SK-N-SH (cell line): ENCODE measurements around the gene ACO1. TPM values are rescaled to one million over a fixed set of nuclear protein-coding genes. Genes with fewer than 3 reads are reported as not detected.

Source experiments
- CTCF ChIA-PET: fragments of 300-600, 350-600 bp; formaldehyde crosslinking; extraction: SDS; loops from one replicate; lab custom pipeline; 2021; lab: Yijun Ruan, JAX
- POLR2A ChIA-PET: fragments of 350-600 bp; sonication (Branson Sonifier 250); formaldehyde crosslinking; extraction: SDS; loops from one replicate; lab custom pipeline; 2020; ENCODE audit warnings: antibody characterized with exemption, inconsistent platforms; lab: Yijun Ruan, JAX
- DNase-seq: peaks from one replicate; pipeline ENCODE4 v3.0.0; 2012
- H2AFZ ChIP-seq: fragments of 200-600 bp; sonication (generic); 2 replicates; pipeline ENCODE4 v1.8.1; 2016; ENCODE audit warnings: antibody characterized with exemption, mild to moderate bottlenecking, low read depth
- H3F3A ChIP-seq: fragments of 200-600 bp; sonication (generic); replicated peaks from 2 replicates; pipeline ENCODE3; 2016; ENCODE audit warnings: antibody characterized with exemption, mild to moderate bottlenecking; ENCODE audit not compliant: insufficient read depth
- H3K27ac ChIP-seq, 2 experiments: fragments of 200-500 bp in 1 of 2; fragments of 200-600 bp in 1 of 2; sonication (Bioruptor generic) in 1 of 2; sonication (generic), shearing (Covaris generic) in 1 of 2; 2 replicates each; pipeline versions ENCODE4 v1.5.1 to v1.6.1; 2014 to 2016; ENCODE audit warnings: low read depth in 2 of 2, inconsistent platforms in 1 of 2, low read length in 1 of 2, mild to moderate bottlenecking in 1 of 2, mixed read lengths in 1 of 2
- H3K27me3 ChIP-seq: fragments of 200-600 bp; sonication (generic), shearing (Covaris generic); 2 replicates; pipeline ENCODE4 v1.6.1; 2016; ENCODE audit warnings: mixed run types; ENCODE audit not compliant: insufficient read depth
- H3K36me3 ChIP-seq, 2 experiments: fragments of 200-500 bp in 1 of 2; fragments of 200-600 bp in 1 of 2; sonication (Bioruptor generic) in 1 of 2; sonication (generic) in 1 of 2; replicated peaks in 1 of 2; 2 replicates each; pipeline versions ENCODE3 to v1.5.1; 2014 to 2016; ENCODE audit warnings: low read length in 1 of 2, mild to moderate bottlenecking in 1 of 2; ENCODE audit not compliant: insufficient read depth in 2 of 2, control insufficient read depth in 1 of 2
- H3K4me1 ChIP-seq, 2 experiments: fragments of 200-500 bp in 1 of 2; fragments of 200-600 bp in 1 of 2; sonication (Bioruptor generic) in 1 of 2; sonication (generic), shearing (Covaris generic) in 1 of 2; 2 replicates each; pipeline versions ENCODE4 v1.5.1 to v1.6.1; 2014 to 2016; ENCODE audit warnings: low read depth in 1 of 2, low read length in 1 of 2, mixed run types in 1 of 2; ENCODE audit not compliant: insufficient read depth in 2 of 2, control insufficient read depth in 1 of 2
- H3K4me2 ChIP-seq: fragments of 200-600 bp; sonication (generic), shearing (Covaris generic); 2 replicates; pipeline ENCODE4 v1.6.1; 2017; ENCODE audit warnings: mixed run types
- H3K4me3 ChIP-seq, 2 experiments: fragments of 200-500 bp in 1 of 2; fragments of 200-600 bp in 1 of 2; sonication (Bioruptor generic) in 1 of 2; sonication (generic), shearing (Covaris generic) in 1 of 2; 2 replicates each; pipeline versions ENCODE4 v1.5.1 to v1.8.1; 2014 to 2016; ENCODE audit warnings: low read depth in 2 of 2, inconsistent platforms in 1 of 2, low read length in 1 of 2, mild to moderate bottlenecking in 1 of 2, mixed read lengths in 1 of 2, moderate library complexity in 1 of 2
- H3K79me2 ChIP-seq: fragments of 200-600 bp; sonication (generic); 2 replicates; pipeline ENCODE4 v1.8.1; 2017; ENCODE audit warnings: mild to moderate bottlenecking; ENCODE audit not compliant: insufficient read depth
- H3K9ac ChIP-seq: fragments of 200-600 bp; sonication (generic); 2 replicates; pipeline ENCODE4 v1.6.1; 2017; ENCODE audit warnings: mixed run types
- H3K9me2 ChIP-seq: fragments of 200-600 bp; sonication (generic); 2 replicates; pipeline ENCODE4 v1.6.1; 2017; ENCODE audit warnings: mixed run types
- H3K9me3 ChIP-seq: fragments of 200-600 bp; sonication (generic); 2 replicates; pipeline ENCODE4 v1.6.1; 2017; ENCODE audit warnings: mixed run types, mild to moderate bottlenecking, moderate library complexity
- H4K20me1 ChIP-seq: fragments of 200-600 bp; sonication (generic); 2 replicates; pipeline ENCODE4 v1.6.1; 2017; ENCODE audit warnings: mild to moderate bottlenecking, mixed run types; ENCODE audit not compliant: insufficient read depth
- CHD2 ChIP-seq: fragments of 150-350 bp; IDR thresholded peaks from 2 replicates; pipeline ENCODE4 v1.6.1; 2018; ENCODE audit warnings: low read length; ENCODE audit not compliant: partially characterized antibody
- ELF1 ChIP-seq: IDR thresholded peaks from 2 replicates; pipeline ENCODE4 v1.4.0; 2012
- FOSL2 ChIP-seq: IDR thresholded peaks from 2 replicates; pipeline ENCODE4 v1.4.0; 2012; ENCODE audit warnings: low read depth, mild to moderate bottlenecking, moderate library complexity, borderline replicate concordance
- FOXJ3 ChIP-seq: sonication (generic); formaldehyde crosslinking; IDR thresholded peaks from 2 replicates; pipeline ENCODE4 v1.5.1; 2020; ENCODE audit warnings: mild to moderate bottlenecking, missing genetic modification reagents
- MEF2A ChIP-seq: IDR thresholded peaks from 2 replicates; pipeline ENCODE4 v1.4.0; 2012; ENCODE audit warnings: low read depth, borderline replicate concordance
- MXI1 ChIP-seq: IDR thresholded peaks from 2 replicates; pipeline ENCODE4 v1.6.1; 2012; ENCODE audit warnings: mild to moderate bottlenecking, low read depth, low read length, improper control_type of control experiment
- NRF1 ChIP-seq: IDR thresholded peaks from 2 replicates; pipeline ENCODE4 v1.6.1; 2012; ENCODE audit warnings: low read depth, mild to moderate bottlenecking, low read length
- RAD21 ChIP-seq: IDR thresholded peaks from 2 replicates; pipeline ENCODE4 v1.6.1; 2012; ENCODE audit warnings: mild to moderate bottlenecking, low read length
- RCOR1 ChIP-seq: fragments of 150-350 bp; IDR thresholded peaks from 2 replicates; pipeline ENCODE4 v1.6.1; 2017; ENCODE audit warnings: antibody characterized with exemption, low read length
- RFX5 ChIP-seq: IDR thresholded peaks from 2 replicates; pipeline ENCODE4 v1.6.1; 2012; ENCODE audit warnings: mild to moderate bottlenecking, improper control_type of control experiment, low read length
- RXRA ChIP-seq: IDR thresholded peaks from 2 replicates; pipeline ENCODE4 v1.4.0; 2012; ENCODE audit warnings: low read depth, mild to moderate bottlenecking, borderline replicate concordance
- SIN3A ChIP-seq: IDR thresholded peaks from 2 replicates; pipeline ENCODE4 v1.6.1; 2012; ENCODE audit warnings: low read depth, mild to moderate bottlenecking, low read length, moderate library complexity, borderline replicate concordance
- TCF12 ChIP-seq: IDR thresholded peaks from 2 replicates; pipeline ENCODE4 v1.4.0; 2012
- WGBS: methylation state at CpG from one replicate; pipeline ENCODE4 v1.1.6; 2017; ENCODE audit warnings: low lambda C conversion rate; 5-methylcytosine and 5-hydroxymethylcytosine counted together
- polyA plus RNA-seq, 3 experiments: library from polyadenylated mRNA; depleted of rRNA; stranded (reverse); fragments of >200 nt; gene quantifications; 2 replicates each; pipeline ENCODE4 v1.2.3, GENCODE V29; 2012
- TF ChIP-seq, protein P1 (sequence below): IDR thresholded peaks from 2 replicates; pipeline ENCODE4 v1.4.0; 2012; ENCODE audit warnings: low read depth, borderline replicate concordance
- TF ChIP-seq, protein P2 (sequence below): IDR thresholded peaks from 2 replicates; pipeline ENCODE4 v1.4.0; 2012; ENCODE audit warnings: low read depth
- TF ChIP-seq, protein P3 (sequence below): fragments of 200-600 bp; sonication (generic); IDR thresholded peaks from 2 replicates; pipeline ENCODE4 v1.6.1; 2017; ENCODE audit warnings: antibody characterized with exemption, mild to moderate bottlenecking, moderate library complexity

ACO1 gene
- polyA plus RNA-seq, 1 of the 3 experiments (the other 2 are of a cell fraction), result 25.4 TPM

DNA sequence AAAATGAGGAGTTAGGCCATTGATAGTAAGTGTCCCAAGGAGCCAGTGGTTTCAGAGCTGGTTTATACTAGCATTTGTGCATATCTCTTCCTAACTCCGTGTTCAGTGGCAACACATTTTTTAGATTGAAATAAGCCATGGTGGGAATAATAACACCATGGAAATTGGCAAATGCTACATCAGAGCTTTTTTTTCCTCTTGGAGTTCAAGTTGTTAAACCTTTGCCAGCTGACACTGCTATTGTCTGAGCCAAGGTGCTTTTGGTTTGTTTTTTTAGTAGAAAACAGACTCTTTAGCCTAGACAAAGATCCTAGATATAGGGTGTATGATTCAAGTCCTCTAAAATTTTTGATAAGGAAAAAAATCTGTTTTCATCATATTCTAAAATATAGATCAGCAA lies 2.8 kb downstream of the ACO1 start:
- CTCF ChIA-PET, result interaction anchor here (0.7 to 6.7 kb wide), 3 partner anchors 8 to 193 kb away, joined by 3 to 88 read pairs (median 3); no protein-coding TSS in a partner anchor
- Histone ChIP-seq H3K9me2 (no peaks in the 10 kb centered on the region), H3K9ac (no peak overlapping the region), H3K4me3 (no peak overlapping the region), H3K79me2 (peaks cover 38% of the 10 kb centered on the region), H3K4me2 (no peak overlapping the region), H3F3A (no peaks in the 10 kb centered on the region), H3K36me3 (no peaks in the 10 kb centered on the region), H4K20me1 (no peaks in the 10 kb centered on the region), H3K27ac (no peak overlapping the region), H2AFZ (no peak overlapping the region), H3K9me3 (no peaks in the 10 kb centered on the region), H3K4me1 (peaks cover 0 to 10% of the 10 kb centered on the region in 2 experiments; a peak in 2 of 4 replicates), H3K27me3 (no peaks in the 10 kb centered on the region)
- POLR2A ChIA-PET, result no interaction called here
- 89% methylated on average over 1 of the region's 1 CpG for WGBS
- TF ChIP-seq, protein P1, sequence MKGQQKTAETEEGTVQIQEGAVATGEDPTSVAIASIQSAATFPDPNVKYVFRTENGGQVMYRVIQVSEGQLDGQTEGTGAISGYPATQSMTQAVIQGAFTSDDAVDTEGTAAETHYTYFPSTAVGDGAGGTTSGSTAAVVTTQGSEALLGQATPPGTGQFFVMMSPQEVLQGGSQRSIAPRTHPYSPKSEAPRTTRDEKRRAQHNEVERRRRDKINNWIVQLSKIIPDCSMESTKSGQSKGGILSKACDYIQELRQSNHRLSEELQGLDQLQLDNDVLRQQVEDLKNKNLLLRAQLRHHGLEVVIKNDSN, result no peak
- TF ChIP-seq NRF1 (no peak), RFX5 (no peak), FOSL2 (no peak), RCOR1 (no peak), SIN3A (no peak), CHD2 (no peak), MEF2A (no peak)
- DNase-seq, result no peak

DNA sequence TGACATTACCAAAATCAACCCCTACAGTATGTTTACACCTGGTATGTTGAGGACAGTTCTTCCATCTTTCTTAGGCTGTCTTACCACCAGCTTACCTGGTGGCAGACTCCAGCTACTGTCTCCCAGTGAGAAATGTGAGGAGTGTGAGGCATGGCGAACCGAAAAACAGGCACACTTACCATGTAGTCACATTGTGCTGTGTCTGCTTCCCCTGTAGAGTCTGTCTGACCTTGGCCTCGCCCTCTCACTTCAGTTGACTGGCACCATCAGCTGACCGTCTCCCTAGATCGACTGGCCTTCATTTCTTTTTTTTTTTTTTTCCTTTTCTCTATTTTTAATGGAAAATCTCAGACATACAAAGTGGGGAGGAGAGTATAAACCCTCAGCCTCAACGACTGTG lies 4.9 kb downstream of the ACO1 start:
- no peak for DNase-seq
- ChIA-PET POLR2A (no interaction called here), CTCF (interaction anchor here (1.0 to 2.8 kb wide), 4 partner anchors 10 to 192 kb away, joined by 3 to 16 read pairs (median 7); partner anchors contain the start of gene RIGI)
- peaks cover 42% of the 10 kb centered on the region for H3K79me2 ChIP-seq
- H3K9ac ChIP-seq, result no peak overlapping the region
- H3K4me2 ChIP-seq, result no peak overlapping the region
- H4K20me1 ChIP-seq, result no peaks in the 10 kb centered on the region
- H3K9me3 ChIP-seq, result no peaks in the 10 kb centered on the region
- H3K4me3 ChIP-seq, result no peak overlapping the region
- no peak overlapping the region for H2AFZ ChIP-seq
- H3K27ac ChIP-seq, result no peak overlapping the region
- 86% methylated on average over 6 of the region's 6 CpGs for WGBS
- H3F3A ChIP-seq, result no peaks in the 10 kb centered on the region
- no peaks in the 10 kb centered on the region for H3K36me3 ChIP-seq
- H3K27me3 ChIP-seq, result no peaks in the 10 kb centered on the region
- TF ChIP-seq FOXJ3 (CRISPR knock-in tag) (no peak), RAD21 (no peak), TCF12 (no peak), RFX5 (no peak), RXRA (no peak), CHD2 (no peak), MXI1 (no peak), ELF1 (no peak), SIN3A (no peak), MEF2A (no peak), NRF1 (no peak)
- TF ChIP-seq, protein P2, sequence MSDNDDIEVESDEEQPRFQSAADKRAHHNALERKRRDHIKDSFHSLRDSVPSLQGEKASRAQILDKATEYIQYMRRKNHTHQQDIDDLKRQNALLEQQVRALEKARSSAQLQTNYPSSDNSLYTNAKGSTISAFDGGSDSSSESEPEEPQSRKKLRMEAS, result no peak
- TF ChIP-seq, protein P3, sequence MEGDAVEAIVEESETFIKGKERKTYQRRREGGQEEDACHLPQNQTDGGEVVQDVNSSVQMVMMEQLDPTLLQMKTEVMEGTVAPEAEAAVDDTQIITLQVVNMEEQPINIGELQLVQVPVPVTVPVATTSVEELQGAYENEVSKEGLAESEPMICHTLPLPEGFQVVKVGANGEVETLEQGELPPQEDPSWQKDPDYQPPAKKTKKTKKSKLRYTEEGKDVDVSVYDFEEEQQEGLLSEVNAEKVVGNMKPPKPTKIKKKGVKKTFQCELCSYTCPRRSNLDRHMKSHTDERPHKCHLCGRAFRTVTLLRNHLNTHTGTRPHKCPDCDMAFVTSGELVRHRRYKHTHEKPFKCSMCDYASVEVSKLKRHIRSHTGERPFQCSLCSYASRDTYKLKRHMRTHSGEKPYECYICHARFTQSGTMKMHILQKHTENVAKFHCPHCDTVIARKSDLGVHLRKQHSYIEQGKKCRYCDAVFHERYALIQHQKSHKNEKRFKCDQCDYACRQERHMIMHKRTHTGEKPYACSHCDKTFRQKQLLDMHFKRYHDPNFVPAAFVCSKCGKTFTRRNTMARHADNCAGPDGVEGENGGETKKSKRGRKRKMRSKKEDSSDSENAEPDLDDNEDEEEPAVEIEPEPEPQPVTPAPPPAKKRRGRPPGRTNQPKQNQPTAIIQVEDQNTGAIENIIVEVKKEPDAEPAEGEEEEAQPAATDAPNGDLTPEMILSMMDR, result no peak
- TF ChIP-seq, protein P1, result no peak
- H3K9me2 ChIP-seq, result no peaks in the 10 kb centered on the region
- peaks cover 0 to 6% of the 10 kb centered on the region in 2 experiments; a peak in 2 of 4 replicates for H3K4me1 ChIP-seq
